Testis (tissue), 3 donors: ENCODE data around the gene C6orf118. TPM values are rescaled to one million over a fixed set of nuclear protein-coding genes. Genes with fewer than 3 reads are reported as not detected.

Experiments used
- DNase-seq: peaks from one replicate; pipeline ENCODE4 v3.0.0-alpha.2; 2019
- H3K27ac ChIP-seq, 2 donors: fragments of 200-600 bp; sonication (generic); one replicate each; pipeline ENCODE4 v1.5.1; 2019
- H3K27me3 ChIP-seq: fragments of 200-600 bp; sonication (generic); one replicate; pipeline ENCODE4 v1.5.1; 2019
- H3K36me3 ChIP-seq: fragments of 200-600 bp; sonication (generic); one replicate; pipeline ENCODE4 v1.5.1; 2017; ENCODE audit warnings: low read depth; ENCODE audit errors: missing control alignments
- H3K4me1 ChIP-seq: fragments of 200-600 bp; sonication (generic); one replicate; pipeline ENCODE4 v1.5.1; 2019
- H3K4me3 ChIP-seq, 2 donors: fragments of 200-600 bp; sonication (generic); one replicate each; pipeline ENCODE4 v1.5.1; 2017 to 2019
- H3K9me3 ChIP-seq: fragments of 200-600 bp; sonication (generic); one replicate; pipeline ENCODE4 v1.5.1; 2017
- POLR2A ChIP-seq: fragments of 450-650 bp; IDR thresholded peaks from one replicate; pipeline ENCODE4 v1.6.1; 2017; ENCODE audit warnings: antibody characterized with exemption, mild to moderate bottlenecking, moderate library complexity
- WGBS, 2 donors: methylation state at CpG; one replicate each; pipeline ENCODE4 v1.1.5; 2018; 5-methylcytosine and 5-hydroxymethylcytosine counted together
- intact Hi-C: fragments of 100-400 bp; cut with DNase I; formaldehyde crosslinking; loops from one replicate; pipeline ENCODE4 v1.15.1; 2023; ENCODE audit warnings: low total_unique reads
- polyA plus RNA-seq: library from polyadenylated mRNA; stranded (reverse); fragments of 350-450 nt; fragmentation: Illumina TruSeq; extraction: RNeasy Lipid Tissue Mini Kit (QIAGEN cat#74804); gene quantifications from one replicate; pipeline ENCODE4 v1.2.3, GENCODE V29; 2014; ENCODE audit warnings: low read depth, low replicate concordance; ENCODE audit not compliant: insufficient read depth
- total RNA-seq, 2 donors: library from RNA; depleted of rRNA; stranded (reverse); fragments of >200 nt; gene quantifications; one replicate each; pipeline ENCODE4 v1.2.3, GENCODE V29; 2016
- TF ChIP-seq, protein P1 (sequence below), 3 experiments: fragments of 450-650 bp in 2 of 3; fragments of 200-600 bp in 1 of 3; sonication (generic) in 1 of 3; IDR thresholded peaks; one replicate each; pipeline ENCODE4 v1.5.1; 2016 to 2019; ENCODE audit warnings: antibody characterized with exemption in 3 of 3, mild to moderate bottlenecking in 2 of 3, moderate library complexity in 1 of 3

The C6orf118 gene
- total and polyA plus RNA-seq, 3 donors from 2014 or later = 5.6 to 18.3 (median 16.1) TPM

DNA sequence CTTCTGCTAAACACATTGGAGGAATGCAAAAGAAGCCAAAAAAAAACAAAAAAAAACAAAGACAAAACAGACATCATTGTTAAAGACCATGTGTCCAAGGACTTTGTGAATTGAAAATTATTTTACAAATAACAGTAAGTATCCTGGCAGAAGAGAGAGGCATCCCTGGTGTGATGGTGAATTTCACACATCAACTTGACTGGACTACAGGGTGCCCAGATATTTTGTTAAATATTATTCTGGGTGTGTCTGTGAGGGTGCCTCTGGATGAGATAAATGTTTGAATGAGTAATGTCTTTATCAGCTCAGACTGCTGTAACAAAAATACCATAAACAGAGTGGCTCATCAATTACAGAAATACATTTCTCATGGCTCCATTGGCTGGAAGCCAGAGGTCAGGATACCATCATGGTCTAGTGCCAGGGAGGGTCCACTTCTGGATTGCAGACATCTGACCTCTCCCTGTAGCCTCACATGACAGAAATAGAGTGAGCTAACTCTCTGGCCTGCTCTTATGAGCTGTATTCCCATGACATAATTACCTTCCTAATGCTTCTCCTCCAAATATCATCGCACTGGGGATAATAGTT lies 12.2 kb upstream of the C6orf118 start:
- DNase-seq = no peak
- Histone ChIP-seq H3K27ac (no peak overlapping the region), H3K36me3 (no peaks in the 10 kb centered on the region), H3K4me3 (no peak overlapping the region), H3K27me3 (no peaks in the 10 kb centered on the region), H3K9me3 (no peaks in the 10 kb centered on the region), H3K4me1 (no peaks in the 10 kb centered on the region)
- TF ChIP-seq, protein P1, sequence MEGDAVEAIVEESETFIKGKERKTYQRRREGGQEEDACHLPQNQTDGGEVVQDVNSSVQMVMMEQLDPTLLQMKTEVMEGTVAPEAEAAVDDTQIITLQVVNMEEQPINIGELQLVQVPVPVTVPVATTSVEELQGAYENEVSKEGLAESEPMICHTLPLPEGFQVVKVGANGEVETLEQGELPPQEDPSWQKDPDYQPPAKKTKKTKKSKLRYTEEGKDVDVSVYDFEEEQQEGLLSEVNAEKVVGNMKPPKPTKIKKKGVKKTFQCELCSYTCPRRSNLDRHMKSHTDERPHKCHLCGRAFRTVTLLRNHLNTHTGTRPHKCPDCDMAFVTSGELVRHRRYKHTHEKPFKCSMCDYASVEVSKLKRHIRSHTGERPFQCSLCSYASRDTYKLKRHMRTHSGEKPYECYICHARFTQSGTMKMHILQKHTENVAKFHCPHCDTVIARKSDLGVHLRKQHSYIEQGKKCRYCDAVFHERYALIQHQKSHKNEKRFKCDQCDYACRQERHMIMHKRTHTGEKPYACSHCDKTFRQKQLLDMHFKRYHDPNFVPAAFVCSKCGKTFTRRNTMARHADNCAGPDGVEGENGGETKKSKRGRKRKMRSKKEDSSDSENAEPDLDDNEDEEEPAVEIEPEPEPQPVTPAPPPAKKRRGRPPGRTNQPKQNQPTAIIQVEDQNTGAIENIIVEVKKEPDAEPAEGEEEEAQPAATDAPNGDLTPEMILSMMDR (IDR thresholded peaks at IDR 0.05) = no peak
- no peak for TF ChIP-seq POLR2A
- 78 to 86% methylated on average over 1 of the region's 1 CpG for WGBS, 2 donors
- intact Hi-C loops = no loop called here

DNA sequence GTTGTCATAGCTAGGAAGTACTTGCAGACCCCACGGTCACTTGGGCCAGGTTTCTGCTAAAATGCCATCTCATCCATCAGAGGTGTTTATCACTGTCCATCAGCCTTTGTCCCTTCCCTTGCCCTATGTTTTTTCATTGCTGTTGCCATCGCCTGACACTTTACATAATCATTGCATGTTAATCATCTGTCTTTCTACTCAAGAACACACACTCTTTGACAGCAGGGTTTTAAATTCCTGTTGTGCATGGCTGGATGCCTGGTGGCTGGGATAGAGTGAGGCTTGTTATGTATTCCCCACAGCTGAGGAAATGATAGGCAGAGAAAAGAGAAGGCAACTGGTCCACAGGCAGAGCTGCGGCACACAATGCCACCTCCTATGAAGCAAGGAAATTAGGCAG lies 11.7 kb upstream of the C6orf118 start:
- Histone ChIP-seq H3K27ac (no peak overlapping the region), H3K36me3 (no peaks in the 10 kb centered on the region), H3K9me3 (no peaks in the 10 kb centered on the region), H3K27me3 (no peaks in the 10 kb centered on the region), H3K4me1 (no peaks in the 10 kb centered on the region), H3K4me3 (no peak overlapping the region)
- TF ChIP-seq, protein P1 (IDR thresholded peaks at IDR 0.05) = no peak
- no peak for TF ChIP-seq POLR2A
- DNase-seq = no peak
- 87% methylated on average over 3 of the region's 3 CpGs for WGBS, 2 donors
- intact Hi-C loops = no loop called here

DNA sequence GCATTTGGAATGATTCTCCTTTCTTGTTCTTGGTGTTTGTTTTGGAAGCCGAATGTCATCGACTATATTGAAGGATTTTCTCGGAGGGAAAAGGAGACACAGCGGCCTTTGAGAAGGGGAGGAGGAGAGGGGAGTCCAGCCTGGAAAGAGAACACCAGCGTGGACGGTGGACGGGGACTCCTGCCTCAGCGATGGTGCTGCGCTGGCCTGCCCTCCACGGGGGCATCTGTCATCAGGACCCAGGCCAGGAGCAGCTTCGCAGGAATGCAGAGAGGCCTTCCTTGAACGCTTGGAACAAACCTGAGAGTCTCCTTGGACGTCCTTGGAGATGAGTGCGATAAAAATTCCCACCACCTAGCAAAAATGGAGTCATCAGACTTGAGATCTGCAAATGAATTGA lies 8.3 kb upstream of the C6orf118 start:
- Histone ChIP-seq H3K9me3 (no peaks in the 10 kb centered on the region), H3K4me3 (no peak overlapping the region), H3K27ac (no peak overlapping the region), H3K27me3 (no peaks in the 10 kb centered on the region), H3K36me3 (no peaks in the 10 kb centered on the region), H3K4me1 (no peaks in the 10 kb centered on the region)
- no peak for DNase-seq
- 59 to 80% methylated on average over 14 of the region's 14 CpGs for WGBS, 2 donors
- TF ChIP-seq, protein P1 (IDR thresholded peaks at IDR 0.05) = no peak
- no peak for TF ChIP-seq POLR2A
- intact Hi-C loops = no loop called here

DNA sequence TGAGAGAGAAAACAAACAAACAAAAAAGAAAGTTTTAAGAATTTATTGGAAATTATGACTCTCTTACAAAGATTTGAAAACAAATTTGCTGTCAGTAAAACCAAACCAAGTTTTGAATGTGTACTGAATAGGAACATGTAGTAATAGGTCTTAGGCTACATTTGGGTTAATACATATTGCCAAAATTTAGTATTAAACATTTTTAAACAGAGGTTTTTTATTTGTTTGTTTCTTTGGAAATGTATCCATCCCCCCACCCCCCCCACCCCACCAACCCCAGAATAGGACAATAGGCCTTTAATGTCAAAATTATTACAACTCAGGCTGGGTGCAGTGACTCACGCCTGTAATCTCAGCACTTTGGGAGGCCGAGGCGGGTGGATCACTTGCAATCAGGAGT lies 2.5 kb downstream of the C6orf118 start:
- H3K27me3 ChIP-seq = no peaks in the 10 kb centered on the region
- DNase-seq = no peak
- no peaks in the 10 kb centered on the region for H3K36me3 ChIP-seq
- intact Hi-C loops = no loop called here
- TF ChIP-seq, protein P1 (IDR thresholded peaks at IDR 0.05) = no peak
- TF ChIP-seq POLR2A = no peak
- WGBS, 2 donors = 76 to 81% methylated on average over 3 of the region's 3 CpGs
- no peaks in the 10 kb centered on the region for H3K9me3 ChIP-seq
- H3K4me3 ChIP-seq = no peak overlapping the region
- H3K27ac ChIP-seq = no peak overlapping the region
- no peaks in the 10 kb centered on the region for H3K4me1 ChIP-seq
